Activated CD4-positive, alpha-beta T cell treated with anti-CD3 and anti-CD28 coated beads, Interleukin-2, amount 50 U/mL, for 24 hours (primary cell): ENCODE results near the gene UBQLN4.
"Not testable (repeated sequence)": the region's sequence is repeated elsewhere in the genome, so short reads cannot be mapped to it uniquely, and the experiment has no call there.

Experiments used
- DNase-seq, 2 donors: peaks; one replicate each; pipeline ENCODE4 v3.0.0-alpha.2; 2020; ENCODE audit warnings: low read depth in 1 of 2, low spot score in 1 of 2

UBQLN4 gene

GRCh38 chr1:156081180-156081916, 27.8 kb upstream of the UBQLN4 start:
- DNase-seq: no peak

DNA sequence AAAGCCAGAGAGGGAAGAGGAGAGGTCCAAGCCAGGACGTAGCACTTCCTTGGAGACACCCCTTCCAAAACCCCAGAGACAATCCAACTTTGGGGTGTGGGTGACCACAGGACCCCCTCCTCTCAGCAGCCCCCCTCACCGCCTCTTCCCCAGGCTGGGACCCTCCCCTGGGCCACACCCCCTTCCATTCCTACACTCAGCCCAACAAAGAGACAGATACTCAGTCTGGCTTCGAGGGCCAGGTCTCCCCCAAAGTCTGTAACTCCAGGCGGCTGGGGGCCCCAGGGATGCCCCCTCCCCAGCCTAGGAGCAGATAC, 27.2 kb upstream of the UBQLN4 start:
- no peak for DNase-seq

DNA sequence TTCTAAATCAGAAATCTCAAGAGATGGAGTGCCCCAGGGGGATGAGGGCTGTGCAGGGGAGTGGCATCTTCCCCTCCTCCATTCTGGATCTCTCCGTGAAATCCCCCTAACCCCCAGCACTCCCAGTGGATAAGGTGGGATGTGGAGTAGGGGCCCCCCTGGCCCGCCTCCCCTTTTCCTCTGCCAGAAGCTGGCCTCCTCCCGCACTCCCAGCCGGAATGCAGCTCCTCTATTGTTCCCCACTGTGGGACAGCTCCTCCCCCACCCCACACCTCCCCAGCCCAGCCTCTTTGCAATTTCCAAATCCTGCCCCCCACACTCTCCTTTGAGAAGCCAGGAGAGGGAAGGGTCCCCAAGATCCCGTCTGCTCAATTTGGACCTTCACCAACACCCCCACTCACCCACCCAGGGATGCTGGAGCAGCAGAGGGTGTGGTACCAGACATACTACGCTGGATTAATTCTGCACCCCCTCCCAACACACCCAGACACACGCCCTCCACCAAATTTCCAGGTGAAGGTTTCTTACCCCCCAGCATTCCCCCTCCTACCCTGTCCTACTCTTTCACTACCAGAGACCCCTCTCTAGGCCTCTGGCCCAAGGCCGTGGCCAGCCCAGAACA, 26.8 kb upstream of the UBQLN4 start:
- no peak for DNase-seq

- no peak for DNase-seq
These were observed 26.2 kb upstream of the UBQLN4 start for GRCh38 chr1:156079762-156080161.

GRCh38 chr1:156078728-156079127, 25.1 kb upstream of the UBQLN4 start:
- DNase-seq: no peak

DNA sequence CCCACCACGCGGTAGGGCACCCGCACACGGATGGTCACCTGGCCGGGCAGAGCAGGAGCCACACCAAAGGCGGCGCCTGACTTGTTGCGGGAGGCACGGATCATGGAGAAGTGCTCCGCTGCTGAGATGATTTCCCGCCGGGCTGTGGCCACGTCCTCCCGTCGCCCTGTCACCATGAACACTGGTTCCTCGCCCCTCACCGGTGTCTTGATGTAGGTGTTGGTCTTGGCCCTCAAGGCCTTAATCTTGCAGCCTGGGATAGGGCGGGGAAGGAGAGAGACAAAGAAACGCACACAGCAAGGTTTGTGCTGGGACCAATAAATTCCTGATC, 23.8 kb upstream of the UBQLN4 start:
- no peak for DNase-seq

DNA sequence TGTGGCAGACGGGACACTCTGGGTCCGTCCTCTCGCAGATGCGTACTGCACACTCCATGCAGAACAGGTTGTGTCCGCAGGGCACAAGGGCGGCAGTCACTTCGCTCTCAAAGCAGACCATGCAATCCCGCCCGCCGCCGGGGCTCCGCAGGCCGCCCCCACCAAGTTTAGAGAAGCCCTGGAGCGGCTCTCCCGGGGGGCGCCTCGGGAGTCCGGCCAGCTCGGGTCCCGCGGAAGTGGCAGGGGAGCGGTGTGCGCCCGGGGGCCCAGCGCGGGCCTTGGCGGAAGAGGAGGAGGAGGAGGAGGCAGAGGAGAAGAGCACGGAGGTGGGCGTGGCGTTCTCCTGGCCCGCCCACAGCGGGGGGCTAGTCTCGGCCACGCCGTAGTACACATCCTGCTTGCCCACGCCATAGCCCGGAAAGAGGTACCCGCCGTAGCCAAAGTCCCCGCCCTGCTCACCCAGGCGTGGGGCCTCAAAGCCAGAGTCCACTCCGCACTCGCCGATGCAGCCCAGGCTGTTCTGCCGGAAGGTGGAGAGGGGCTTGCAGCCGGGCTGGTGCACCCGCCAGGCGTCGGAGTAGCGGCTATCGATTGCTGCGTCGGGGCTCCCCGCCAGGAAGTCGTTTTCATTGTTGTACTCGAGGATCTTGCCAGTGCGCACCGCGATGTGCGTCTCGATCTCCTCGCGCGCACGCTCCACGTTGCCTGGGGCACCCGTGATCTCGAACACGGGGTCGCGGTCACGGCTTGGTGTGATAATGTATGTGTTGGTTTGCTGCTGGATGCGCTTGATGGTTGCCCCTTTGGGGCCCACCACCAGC, 23.2 kb upstream of the UBQLN4 start:
- no peak for DNase-seq

DNA sequence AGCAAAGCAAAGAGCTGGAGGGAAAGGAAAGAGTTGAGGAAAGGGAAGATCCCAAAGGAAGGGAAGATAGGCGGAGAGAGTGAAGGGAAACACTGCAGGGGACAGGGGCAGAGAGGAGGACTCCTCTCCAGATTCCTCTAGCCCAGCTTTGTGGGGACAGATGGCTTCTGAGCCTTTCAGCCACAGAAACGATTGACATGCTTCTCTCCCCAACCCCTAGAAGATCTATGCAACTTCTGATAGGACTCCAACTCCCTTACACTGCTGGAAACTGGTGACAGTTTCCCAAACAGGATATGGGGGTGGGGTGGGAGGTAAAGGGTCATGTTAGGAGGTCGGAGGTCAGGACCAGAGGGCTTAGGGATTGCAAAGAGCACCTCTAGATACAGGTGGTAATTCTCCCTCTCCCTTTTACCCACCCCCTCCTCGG, 22.2 kb upstream of the UBQLN4 start:
- no peak for DNase-seq

DNA sequence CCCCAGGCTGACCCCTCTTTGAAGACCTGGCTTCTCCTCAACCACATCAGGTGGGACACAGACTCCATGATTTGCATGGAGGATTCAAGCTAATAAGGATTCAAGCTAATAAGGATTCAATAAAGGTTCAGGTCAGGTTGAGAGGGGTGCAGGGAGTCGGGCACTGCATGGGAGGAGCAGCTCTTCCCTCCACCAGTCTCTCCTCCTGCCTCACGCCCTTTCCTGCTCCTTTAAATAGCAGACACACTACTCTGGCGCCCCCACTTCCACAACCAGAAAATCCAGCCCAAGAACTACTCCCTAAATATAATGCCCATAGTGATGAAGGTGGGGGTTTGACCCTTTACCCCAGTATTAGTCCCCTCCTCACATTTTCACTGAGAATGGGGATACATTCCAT, 21.6 kb upstream of the UBQLN4 start:
- DNase-seq: no peak

GRCh38 chr1:156074661-156075060, 21.1 kb upstream of the UBQLN4 start:
- DNase-seq: no peak

DNA sequence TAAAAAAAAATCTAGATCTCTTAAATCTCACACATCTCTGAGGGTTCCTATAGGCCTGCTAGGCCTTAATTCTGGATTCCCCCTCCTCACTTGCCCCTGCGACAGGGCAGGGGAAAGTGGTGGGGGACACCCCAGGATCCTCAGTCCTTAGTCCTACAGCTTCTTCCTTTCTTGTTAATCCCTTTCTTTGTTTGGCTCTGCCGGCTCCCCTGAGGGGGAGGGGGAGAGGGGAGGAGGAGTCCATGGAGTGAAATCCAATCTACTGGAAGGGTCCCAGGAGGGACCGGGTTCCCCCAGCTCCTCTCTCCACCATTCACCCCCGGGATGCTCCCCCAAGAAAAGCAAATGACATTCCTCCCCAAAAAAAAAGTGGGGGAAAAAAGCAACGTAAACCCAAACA, 20.1 kb upstream of the UBQLN4 start:
- no peak for DNase-seq

DNA sequence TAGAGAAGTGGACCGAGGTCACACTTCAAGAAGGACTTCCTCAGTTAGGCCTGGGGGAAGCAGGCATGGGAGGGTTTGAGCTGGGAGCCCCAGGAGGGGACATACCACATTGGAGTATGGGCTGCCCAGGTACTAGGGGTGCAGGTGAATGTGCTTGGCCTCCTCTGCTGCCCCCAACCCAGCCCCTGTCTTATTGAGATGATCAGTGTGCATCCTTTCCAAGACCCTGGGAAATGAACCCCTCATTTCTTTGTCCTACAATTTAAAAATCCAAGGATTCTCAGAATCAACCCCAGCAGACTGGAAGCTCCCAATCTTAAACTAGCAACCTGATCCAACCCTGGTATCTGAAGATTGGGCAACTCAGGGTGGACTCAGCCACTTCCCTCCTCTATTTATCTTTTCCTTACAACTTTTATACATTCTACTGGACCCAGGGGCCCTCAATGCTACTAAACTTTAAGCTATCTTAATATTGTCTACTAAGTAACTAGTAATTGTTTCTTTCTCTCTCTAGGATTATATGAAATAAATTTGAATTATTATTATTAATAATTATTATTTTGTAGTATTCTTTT, 19.6 kb upstream of the UBQLN4 start:
- DNase-seq: no peak

GRCh38 chr1:156072251-156072650, 18.7 kb upstream of the UBQLN4 start:
- DNase-seq: no peak

DNA sequence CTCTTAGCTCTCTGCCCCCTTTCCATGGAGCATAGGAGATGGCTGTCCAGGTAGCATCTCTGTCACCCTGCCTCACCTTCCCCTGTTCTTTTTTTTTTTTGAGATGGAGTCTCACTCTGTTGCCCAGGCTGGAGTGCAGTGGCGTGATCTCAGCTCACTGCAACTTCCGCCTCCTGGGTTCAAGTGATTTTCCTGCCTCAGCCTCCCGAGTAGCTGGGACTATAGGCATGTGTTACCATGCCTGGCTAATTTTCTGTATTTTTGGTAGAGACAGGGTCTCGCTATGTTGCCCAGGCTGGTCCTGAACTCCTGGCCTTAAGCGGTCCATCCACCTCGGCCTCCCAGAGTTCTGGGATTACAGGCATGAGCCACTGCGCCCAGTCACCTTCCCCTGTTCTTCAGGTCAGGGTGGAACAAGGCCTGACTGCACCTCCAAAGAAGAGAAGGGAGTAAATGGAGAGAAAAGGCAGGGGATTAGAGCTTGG, 17.8 kb upstream of the UBQLN4 start:
- not testable (repeated sequence) for DNase-seq

DNA sequence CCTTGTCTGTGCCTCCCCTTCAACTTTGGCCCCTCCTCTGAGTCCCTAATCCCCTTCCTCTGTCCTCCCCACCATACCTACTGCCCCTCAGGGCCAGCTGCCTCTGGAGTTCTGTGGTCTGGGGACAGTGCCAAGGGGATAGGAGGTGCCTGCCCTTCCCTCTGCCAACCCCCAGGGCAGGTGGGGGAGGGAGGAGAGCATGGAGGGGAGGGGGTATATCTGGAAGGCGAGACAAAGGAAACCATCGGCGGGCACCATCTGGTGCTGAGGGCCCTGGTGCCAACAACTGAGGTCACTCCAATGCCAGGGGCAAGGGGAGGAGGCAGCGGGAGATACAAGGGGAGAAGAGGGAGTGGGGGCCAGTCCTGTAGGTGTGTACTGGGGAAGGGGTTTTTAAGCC, 16.9 kb upstream of the UBQLN4 start:
- no peak for DNase-seq

DNA sequence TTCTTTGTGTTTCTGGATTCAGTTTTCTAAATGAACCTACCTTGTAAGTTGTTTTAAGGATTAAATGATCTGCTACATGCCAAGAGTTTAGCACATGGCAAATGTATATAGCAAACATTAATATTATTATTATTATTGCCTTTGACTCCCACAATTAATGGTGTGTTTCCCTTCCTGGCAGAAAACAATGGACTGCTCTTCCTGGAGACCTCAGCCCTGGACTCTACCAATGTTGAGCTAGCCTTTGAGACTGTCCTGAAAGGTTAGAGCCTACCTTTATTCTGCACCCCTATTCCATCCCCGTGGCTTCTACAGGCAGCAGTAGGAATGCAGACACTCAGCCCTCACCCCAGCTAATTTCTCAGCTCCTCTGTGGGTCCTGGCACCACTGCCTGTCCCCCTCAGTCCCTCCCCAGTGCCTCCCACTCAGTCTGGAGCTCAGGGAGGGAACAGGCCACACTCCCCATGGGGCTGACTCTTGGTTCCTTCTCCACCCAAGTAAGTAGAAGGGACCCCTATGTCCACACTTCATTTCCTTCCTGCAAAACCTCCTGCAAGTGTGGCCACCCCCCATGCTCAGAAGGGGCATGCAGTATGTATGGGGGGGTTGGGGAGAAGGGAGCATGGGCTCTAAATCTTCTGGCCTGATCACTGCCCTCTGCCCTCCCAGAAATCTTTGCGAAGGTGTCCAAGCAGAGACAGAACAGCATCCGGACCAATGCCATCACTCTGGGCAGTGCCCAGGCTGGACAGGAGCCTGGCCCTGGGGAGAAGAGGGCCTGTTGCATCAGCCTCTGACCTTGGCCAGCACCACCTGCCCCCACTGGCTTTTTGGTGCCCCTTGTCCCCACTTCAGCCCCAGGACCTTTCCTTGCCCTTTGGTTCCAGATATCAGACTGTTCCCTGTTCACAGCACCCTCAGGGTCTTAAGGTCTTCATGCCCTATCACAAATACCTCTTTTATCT, 16.2 kb upstream of the UBQLN4 start:
- no peak for DNase-seq

GRCh38 chr1:156067262-156067661, 13.7 kb upstream of the UBQLN4 start:
- no peak for DNase-seq

DNA sequence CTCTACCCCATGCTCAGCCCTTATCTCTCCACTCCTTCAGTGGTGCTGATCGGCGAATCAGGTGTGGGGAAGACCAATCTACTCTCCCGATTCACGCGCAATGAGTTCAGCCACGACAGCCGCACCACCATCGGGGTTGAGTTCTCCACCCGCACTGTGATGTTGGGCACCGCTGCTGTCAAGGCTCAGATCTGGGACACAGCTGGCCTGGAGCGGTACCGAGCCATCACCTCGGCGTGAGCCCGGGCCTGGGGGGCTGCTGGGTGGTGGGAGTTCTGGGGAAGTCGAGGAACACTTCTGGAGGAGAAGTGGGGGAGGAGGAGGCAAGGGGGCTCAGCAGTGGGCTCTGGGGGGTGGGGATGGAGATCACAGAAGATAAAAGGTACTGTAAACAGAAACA, 12.3 kb upstream of the UBQLN4 start:
- DNase-seq: no peak

- DNase-seq: no peak
These were observed 11.6 kb upstream of the UBQLN4 start for GRCh38 chr1:156065212-156065611.

DNA sequence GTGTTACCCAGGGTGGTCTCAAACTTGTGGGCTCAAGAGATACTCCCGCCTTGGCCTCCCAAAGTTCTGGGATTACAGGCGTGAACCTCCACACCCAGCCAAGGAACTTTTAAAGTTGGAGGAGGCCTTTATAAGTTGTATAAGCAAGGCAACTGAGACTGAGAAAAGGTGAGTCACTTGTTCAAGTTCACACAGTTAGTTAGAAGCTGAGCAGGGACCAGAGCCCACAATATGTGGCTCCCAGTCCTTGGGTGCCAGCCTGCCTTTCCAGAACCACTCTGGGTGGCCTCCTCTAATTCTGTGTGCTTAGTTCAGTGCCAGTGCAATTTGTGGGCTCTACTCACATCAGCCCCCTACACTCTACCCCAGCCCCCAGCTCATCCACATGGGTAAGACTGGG, 11.0 kb upstream of the UBQLN4 start:
- no peak for DNase-seq

DNA sequence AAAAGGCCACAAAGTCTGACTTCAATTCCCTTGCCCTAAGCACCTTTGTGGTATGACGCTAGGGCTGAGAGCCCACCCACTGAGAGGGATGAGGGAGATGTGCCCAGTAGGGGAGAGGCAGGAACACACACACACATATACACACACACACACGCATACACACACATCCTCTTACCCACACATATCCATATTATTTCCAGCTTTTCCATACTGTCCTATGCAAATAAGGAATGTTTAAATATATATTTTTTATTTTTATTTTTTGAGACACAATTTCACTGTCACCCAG, 10.3 kb upstream of the UBQLN4 start:
- no peak for DNase-seq
